ENCODE data around the gene CYP26C1.

The CYP26C1 gene

DNA sequence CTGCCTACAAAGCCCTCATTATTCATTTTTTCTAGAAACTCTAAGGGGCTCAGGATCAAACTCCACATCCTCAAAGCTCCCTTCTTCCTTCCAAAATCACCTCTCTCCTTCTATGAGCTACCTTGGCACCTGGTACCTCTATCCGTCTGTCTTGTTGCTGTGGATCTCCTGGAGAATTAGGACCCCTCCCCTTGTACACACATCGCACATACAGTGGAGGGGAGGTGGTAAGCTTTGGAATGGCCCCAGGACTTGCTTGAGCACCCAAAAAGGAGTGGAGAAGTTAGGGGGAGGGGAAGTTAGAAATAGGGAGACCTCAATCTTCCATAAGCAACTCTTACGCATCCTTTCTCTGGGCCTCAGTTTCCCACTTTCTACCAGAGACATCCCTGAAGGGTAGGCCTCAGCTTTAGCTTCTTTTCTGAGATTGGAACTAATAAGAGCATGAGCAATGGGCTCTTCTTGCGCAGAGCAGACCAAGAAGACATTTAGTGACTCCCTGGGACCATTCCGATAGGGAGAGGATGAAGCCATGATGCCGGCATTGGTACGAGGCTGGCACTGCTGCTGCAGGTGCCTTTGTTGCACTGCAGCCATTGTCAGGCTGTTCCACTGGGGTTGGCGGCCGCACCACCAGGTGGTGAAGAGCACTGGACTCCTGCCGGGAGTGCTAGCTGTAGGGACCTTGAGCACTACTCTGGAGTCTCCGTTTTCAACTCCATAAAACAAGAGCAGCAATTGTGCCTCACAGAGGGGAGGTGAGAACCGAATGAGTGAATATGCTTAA lies 4.5 kb downstream of the CYP26C1 start:
- peaks cover 20% of the 10 kb centered on the region; the same call in 1 of the 2 replicates for H3K4me1 ChIP-seq (ENCODE audit: control insufficient read depth, insufficient read depth, low read length)
- no peaks in the 10 kb centered on the region for H3K9me3 ChIP-seq (ENCODE audit: control insufficient read depth, insufficient read depth, low read length)
- peaks cover 100% of the 10 kb centered on the region for H3K27me3 ChIP-seq (ENCODE audit: control insufficient read depth, insufficient read depth, low read length)
- no peak overlapping the region for H3K27ac ChIP-seq (ENCODE audit: low read depth, low read length)
- H3K36me3 ChIP-seq (ENCODE audit: control insufficient read depth, insufficient read depth, low read length) = no peaks in the 10 kb centered on the region
- peak overlapping the region; percentile 52; the same call in 1 of the 2 replicates for H3K4me3 ChIP-seq (ENCODE audit: low read depth, low read length)
- H3K9ac ChIP-seq (ENCODE audit: low read depth, low read length) = no peak overlapping the region

DNA sequence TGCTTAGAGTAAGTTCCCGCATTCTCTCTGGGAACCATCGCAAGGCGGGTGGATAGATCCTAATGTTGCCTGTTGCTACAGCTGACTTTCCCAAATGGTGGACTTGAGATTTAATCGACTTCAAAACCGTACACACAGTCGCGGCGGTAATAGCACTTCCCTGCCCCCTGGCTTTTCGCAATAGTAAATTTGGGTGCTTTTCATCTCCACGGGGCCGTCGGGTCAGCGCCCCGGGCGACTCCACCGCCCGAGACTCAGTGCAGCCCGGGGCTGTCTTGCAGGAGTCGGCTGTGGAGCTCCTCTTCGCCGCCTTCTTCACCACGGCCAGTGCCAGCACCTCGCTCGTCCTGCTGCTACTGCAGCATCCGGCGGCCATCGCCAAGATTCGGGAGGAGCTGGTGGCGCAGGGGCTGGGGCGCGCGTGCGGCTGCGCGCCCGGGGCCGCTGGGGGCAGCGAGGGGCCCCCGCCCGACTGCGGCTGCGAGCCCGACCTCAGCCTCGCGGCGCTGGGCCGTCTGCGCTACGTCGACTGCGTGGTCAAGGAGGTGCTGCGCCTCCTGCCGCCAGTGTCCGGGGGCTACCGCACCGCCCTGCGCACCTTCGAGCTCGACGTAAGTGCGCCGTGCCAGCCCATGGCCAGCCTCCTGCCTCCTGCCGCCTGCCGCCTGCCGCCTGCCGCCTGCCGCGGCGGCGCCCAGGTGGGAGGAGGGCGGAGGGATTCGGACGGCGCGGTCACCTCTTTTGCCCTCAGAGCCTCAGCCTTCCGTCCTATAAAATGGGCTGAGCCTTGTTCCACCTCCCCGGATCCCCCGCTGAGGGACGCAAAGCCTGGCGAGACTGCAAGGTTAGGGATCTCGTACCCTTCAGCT lies 5.3 kb downstream of the CYP26C1 start:
- Histone ChIP-seq H3K9me3 (ENCODE audit: control insufficient read depth, insufficient read depth, low read length) (no peaks in the 10 kb centered on the region), H3K4me1 (ENCODE audit: control insufficient read depth, insufficient read depth, low read length) (peaks cover 22% of the 10 kb centered on the region; the same call in 1 of the 2 replicates), H3K36me3 (ENCODE audit: control insufficient read depth, insufficient read depth, low read length) (no peaks in the 10 kb centered on the region), H3K27ac (ENCODE audit: low read depth, low read length) (no peak overlapping the region), H3K27me3 (ENCODE audit: control insufficient read depth, insufficient read depth, low read length) (peaks cover 100% of the 10 kb centered on the region), H3K4me3 (ENCODE audit: low read depth, low read length) (peak overlapping the region; percentile 52), H3K9ac (ENCODE audit: low read depth, low read length) (no peak overlapping the region)

DNA sequence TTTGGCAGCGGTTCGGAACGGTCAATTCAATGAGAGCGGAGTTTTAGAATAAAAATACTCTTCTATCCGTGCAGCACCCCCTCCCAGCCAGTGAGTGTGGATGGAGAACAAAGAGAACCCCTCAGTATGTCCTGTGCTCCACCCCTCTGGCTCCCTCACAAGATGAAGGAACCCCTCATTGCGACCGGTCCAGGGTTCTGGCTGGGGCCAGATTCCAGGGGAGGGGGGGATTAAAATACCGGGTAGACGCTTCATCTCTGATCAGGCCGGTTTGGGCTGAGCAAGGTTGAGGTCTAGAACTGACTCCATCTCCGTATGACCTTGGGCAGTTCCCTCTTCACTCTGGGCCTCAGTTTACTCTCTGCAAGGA lies 5.9 kb downstream of the CYP26C1 start:
- H3K9ac ChIP-seq (ENCODE audit: low read depth, low read length) = no peak overlapping the region
- H3K36me3 ChIP-seq (ENCODE audit: control insufficient read depth, insufficient read depth, low read length) = no peaks in the 10 kb centered on the region
- H3K4me3 ChIP-seq (ENCODE audit: low read depth, low read length) = no peak overlapping the region
- peaks cover 99% of the 10 kb centered on the region for H3K27me3 ChIP-seq (ENCODE audit: control insufficient read depth, insufficient read depth, low read length)
- no peaks in the 10 kb centered on the region for H3K9me3 ChIP-seq (ENCODE audit: control insufficient read depth, insufficient read depth, low read length)
- no peak overlapping the region for H3K27ac ChIP-seq (ENCODE audit: low read depth, low read length)
- peaks cover 26% of the 10 kb centered on the region; the same call in 1 of the 2 replicates for H3K4me1 ChIP-seq (ENCODE audit: control insufficient read depth, insufficient read depth, low read length)

DNA sequence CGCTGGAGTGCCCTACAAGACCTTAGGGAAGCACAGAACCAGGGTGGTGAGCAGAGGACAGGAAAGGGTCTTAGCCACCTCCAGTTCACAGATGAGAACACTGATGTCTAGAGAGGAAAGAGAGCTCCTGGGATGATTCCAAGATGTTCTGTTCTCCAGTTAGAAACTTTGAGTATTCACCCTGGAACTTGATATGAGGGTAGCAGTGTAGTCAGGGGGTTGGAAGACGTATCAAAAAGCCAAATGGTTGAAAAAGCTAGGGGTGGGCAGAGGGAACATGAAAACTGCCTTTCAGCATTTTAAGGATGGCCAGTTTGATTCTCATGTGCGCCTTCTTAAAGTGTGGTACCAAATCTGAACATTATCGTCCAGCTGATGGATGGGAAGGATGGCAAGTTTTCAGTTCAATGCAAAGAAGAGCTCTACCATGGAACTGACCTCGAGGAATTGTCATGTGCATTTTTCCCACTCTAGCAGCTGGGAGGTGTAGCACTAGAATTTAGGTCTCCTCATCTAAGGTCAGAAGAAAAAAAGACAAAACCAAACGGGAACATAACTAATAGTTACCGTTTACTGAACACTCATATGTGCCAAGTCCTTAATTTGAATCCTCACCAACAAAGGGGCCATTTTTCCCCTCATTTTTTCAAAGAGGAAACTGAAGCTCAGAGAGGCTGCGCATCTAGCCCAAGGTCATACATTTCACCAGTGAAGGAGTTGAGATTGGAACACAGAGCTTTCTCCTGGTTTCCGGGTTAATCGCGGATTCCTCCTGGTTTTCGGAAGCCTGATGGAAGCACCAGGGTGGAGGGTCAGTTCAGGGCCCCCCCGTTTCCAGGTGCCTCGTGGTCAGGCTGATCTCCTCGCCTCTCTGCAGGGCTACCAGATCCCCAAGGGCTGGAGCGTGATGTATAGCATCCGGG lies 7.1 kb downstream of the CYP26C1 start:
- peak overlapping the region; percentile 53; the same call in 1 of the 2 replicates for H3K4me3 ChIP-seq (ENCODE audit: low read depth, low read length)
- H3K9me3 ChIP-seq (ENCODE audit: control insufficient read depth, insufficient read depth, low read length) = no peaks in the 10 kb centered on the region
- H3K27ac ChIP-seq (ENCODE audit: low read depth, low read length) = no peak overlapping the region
- peaks cover 99% of the 10 kb centered on the region for H3K27me3 ChIP-seq (ENCODE audit: control insufficient read depth, insufficient read depth, low read length)
- no peaks in the 10 kb centered on the region for H3K36me3 ChIP-seq (ENCODE audit: control insufficient read depth, insufficient read depth, low read length)
- H3K9ac ChIP-seq (ENCODE audit: low read depth, low read length) = no peak overlapping the region
- peaks cover 35% of the 10 kb centered on the region; the same call in 1 of the 2 replicates for H3K4me1 ChIP-seq (ENCODE audit: control insufficient read depth, insufficient read depth, low read length)

DNA sequence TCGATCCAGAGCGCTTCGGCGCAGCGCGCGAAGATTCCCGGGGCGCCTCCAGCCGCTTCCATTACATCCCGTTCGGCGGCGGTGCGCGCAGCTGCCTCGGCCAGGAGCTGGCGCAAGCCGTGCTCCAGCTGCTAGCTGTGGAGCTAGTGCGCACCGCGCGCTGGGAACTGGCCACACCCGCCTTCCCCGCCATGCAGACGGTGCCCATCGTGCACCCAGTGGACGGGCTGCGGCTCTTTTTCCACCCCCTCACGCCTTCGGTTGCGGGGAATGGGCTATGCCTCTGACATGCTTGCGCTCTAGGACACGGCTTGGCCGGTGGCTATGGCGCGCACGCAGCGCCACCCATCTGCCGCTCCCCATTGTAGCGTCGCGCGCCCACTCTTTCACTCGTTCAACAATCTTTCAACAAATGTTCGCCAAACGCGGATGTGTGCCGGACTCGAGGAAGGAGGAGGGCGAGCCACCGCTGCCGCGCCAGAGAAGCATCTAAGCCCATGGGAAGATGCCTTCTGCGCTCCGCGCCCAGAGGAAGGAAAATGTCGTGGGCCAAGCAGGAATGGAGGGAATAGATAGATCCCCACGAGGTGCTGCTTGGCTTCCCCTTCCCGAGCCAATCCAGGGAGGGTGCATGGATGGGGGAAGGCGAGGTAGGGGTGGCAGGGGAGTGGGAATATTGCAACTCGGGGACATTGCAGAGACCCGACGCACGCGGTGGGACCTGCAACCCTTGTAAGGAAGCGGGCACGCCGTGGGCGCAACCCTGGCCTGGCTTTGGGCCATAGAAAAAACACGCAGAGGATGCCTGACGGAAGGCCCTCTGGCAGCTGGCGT lies 8.0 kb downstream of the CYP26C1 start:
- no peaks in the 10 kb centered on the region for H3K36me3 ChIP-seq (ENCODE audit: control insufficient read depth, insufficient read depth, low read length)
- H3K9me3 ChIP-seq (ENCODE audit: control insufficient read depth, insufficient read depth, low read length) = no peaks in the 10 kb centered on the region
- no peak overlapping the region for H3K27ac ChIP-seq (ENCODE audit: low read depth, low read length)
- no peak overlapping the region for H3K9ac ChIP-seq (ENCODE audit: low read depth, low read length)
- H3K4me1 ChIP-seq (ENCODE audit: control insufficient read depth, insufficient read depth, low read length) = peaks cover 38% of the 10 kb centered on the region
- peak overlapping the region; percentile 53 for H3K4me3 ChIP-seq (ENCODE audit: low read depth, low read length)
- H3K27me3 ChIP-seq (ENCODE audit: control insufficient read depth, insufficient read depth, low read length) = peaks cover 99% of the 10 kb centered on the region

DNA sequence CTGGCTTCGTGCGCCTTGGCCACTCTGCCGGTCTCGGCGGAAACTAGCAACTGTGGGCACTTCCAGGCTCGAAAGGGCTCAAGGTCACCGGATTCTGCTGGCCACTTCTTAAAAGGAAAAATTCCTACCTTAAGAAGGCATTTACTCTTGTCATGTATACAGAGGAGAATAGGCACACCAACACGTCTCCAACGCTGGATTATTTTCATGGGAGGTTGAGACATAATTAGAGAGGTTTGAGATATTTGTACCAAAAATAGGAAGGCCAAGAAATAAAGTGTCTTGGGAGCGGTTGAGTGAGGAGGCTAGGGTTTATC lies 8.6 kb downstream of the CYP26C1 start:
- no peak overlapping the region for H3K9ac ChIP-seq (ENCODE audit: low read depth, low read length)
- H3K27ac ChIP-seq (ENCODE audit: low read depth, low read length) = no peak overlapping the region
- peaks cover 38% of the 10 kb centered on the region for H3K4me1 ChIP-seq (ENCODE audit: control insufficient read depth, insufficient read depth, low read length)
- peaks cover 99% of the 10 kb centered on the region for H3K27me3 ChIP-seq (ENCODE audit: control insufficient read depth, insufficient read depth, low read length)
- no peak overlapping the region; the same call in 1 of the 2 replicates for H3K4me3 ChIP-seq (ENCODE audit: low read depth, low read length)
- H3K9me3 ChIP-seq (ENCODE audit: control insufficient read depth, insufficient read depth, low read length) = no peaks in the 10 kb centered on the region
- no peaks in the 10 kb centered on the region for H3K36me3 ChIP-seq (ENCODE audit: control insufficient read depth, insufficient read depth, low read length)

DNA sequence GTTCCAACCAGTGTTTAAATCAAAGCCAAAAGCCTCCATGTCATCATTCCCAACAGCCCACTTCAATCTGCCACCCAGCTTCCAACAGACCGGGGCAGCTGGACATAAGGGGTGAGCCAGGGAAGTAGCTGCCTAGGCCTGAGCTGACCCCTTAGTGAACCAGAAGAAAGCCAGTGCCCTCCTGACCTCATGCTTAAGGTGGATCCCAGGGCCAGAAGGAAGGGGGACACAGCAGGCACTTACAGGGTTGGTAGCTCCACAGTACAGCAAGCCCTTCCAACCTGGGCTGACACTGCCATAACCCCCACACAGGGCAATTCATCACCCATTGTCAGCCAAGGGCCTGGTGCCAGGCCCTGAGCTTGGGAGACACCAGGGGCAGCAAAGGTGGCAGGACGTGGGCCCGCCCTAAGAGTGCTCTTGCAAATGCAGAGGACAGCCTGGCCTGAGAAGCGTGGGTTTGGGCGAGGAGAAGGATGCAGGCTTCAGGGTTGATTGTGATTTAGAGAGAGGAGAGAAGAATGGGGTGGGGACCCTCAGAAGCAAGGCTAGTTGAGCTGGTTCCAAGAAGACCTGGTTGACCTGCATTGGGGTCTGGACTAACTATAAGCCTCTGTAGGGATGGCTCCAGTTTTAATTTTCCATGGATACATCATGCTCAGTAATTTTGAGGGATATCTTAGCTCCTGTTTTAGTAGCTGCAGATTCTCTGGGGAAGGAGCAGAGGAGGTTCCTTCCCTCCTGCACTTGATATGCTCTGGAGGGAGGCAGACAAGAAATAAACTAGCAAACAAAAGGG lies 10.0 kb downstream of the CYP26C1 start:
- H3K27me3 ChIP-seq (ENCODE audit: control insufficient read depth, insufficient read depth, low read length) = peaks cover 99% of the 10 kb centered on the region
- H3K27ac ChIP-seq (ENCODE audit: low read depth, low read length) = no peak overlapping the region
- H3K36me3 ChIP-seq (ENCODE audit: control insufficient read depth, insufficient read depth, low read length) = no peaks in the 10 kb centered on the region
- H3K4me1 ChIP-seq (ENCODE audit: control insufficient read depth, insufficient read depth, low read length) = peaks cover 40% of the 10 kb centered on the region
- H3K9ac ChIP-seq (ENCODE audit: low read depth, low read length) = no peak overlapping the region
- no peaks in the 10 kb centered on the region for H3K9me3 ChIP-seq (ENCODE audit: control insufficient read depth, insufficient read depth, low read length)
- H3K4me3 ChIP-seq (ENCODE audit: low read depth, low read length) = no peak overlapping the region; the same call in 1 of the 2 replicates

DNA sequence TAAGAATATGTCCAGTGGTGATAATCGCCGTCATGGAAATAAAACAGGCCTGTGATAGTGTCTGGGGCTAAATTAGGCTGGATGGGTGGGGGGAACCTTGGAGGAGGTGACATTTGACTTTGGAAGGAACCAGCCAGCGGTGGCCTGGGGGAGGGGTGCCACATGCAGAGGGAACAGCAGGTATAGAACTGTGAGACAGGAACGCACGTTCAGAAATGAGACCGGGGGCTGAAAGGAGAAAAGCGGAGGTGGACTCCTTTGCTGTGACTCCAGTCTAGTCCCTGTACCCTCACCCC lies 10.5 kb downstream of the CYP26C1 start:
- Histone ChIP-seq H3K27ac (ENCODE audit: low read depth, low read length) (no peak overlapping the region), H3K4me3 (ENCODE audit: low read depth, low read length) (no peak overlapping the region; the same call in 1 of the 2 replicates), H3K36me3 (ENCODE audit: control insufficient read depth, insufficient read depth, low read length) (no peaks in the 10 kb centered on the region; the same call in 1 of the 2 replicates), H3K9ac (ENCODE audit: low read depth, low read length) (no peak overlapping the region), H3K9me3 (ENCODE audit: control insufficient read depth, insufficient read depth, low read length) (no peaks in the 10 kb centered on the region), H3K27me3 (ENCODE audit: control insufficient read depth, insufficient read depth, low read length) (peaks cover 99% of the 10 kb centered on the region), H3K4me1 (ENCODE audit: control insufficient read depth, insufficient read depth, low read length) (peaks cover 43% of the 10 kb centered on the region)

DNA sequence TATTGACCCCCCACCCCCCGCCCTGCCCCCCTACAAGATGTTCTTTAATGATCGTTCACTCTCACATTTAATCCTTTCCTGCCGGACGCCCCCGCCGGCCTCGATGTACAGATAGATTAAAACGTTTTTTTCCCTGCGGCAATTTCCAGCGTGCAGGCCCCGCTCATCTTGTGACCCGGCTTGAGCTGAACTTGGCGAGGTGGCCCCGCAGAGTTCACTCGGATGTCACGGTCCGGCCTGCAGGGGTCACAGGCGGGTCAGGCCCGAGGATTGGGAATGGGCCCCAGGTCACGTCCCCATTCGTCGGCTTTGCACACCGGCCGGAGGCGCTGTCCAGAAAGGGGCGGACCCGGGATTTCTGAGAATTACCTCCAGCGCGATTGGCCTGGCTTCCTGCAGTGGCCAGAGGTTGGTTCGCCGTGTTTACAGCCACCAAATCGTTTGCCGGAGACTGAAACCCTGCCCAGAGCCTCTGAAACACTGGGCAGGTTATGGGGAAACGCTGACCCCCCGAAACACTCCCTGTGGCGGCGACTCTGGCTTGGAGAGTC lies 11.2 kb downstream of the CYP26C1 start:
- H3K4me3 ChIP-seq (ENCODE audit: low read depth, low read length) = peak overlapping the region; percentile 67
- H3K36me3 ChIP-seq (ENCODE audit: control insufficient read depth, insufficient read depth, low read length) = peaks cover 4% of the 10 kb centered on the region
- H3K4me1 ChIP-seq (ENCODE audit: control insufficient read depth, insufficient read depth, low read length) = peaks cover 48% of the 10 kb centered on the region
- H3K27ac ChIP-seq (ENCODE audit: low read depth, low read length) = no peak overlapping the region
- H3K9ac ChIP-seq (ENCODE audit: low read depth, low read length) = no peak overlapping the region
- H3K9me3 ChIP-seq (ENCODE audit: control insufficient read depth, insufficient read depth, low read length) = no peaks in the 10 kb centered on the region
- peaks cover 99% of the 10 kb centered on the region for H3K27me3 ChIP-seq (ENCODE audit: control insufficient read depth, insufficient read depth, low read length)

Measured in HUES48 (cell line).